GM18511 (cell line): ENCODE results near the gene OPA1.

Experiments used
- ATAC-seq: cut with Tn5 transposase; IDR thresholded peaks from one replicate; pipeline ENCODE4 v1.9.1; 2021; ENCODE audit warnings: mild to moderate bottlenecking, moderate library complexity; ENCODE audit not compliant: unreplicated experiment

The OPA1 gene

GRCh38 chr3:193640728-193641439, 47.9 kb downstream of the OPA1 start:
- no peak for ATAC-seq

GRCh38 chr3:193641440-193641775, 48.4 kb downstream of the OPA1 start:
- no peak for ATAC-seq

- ATAC-seq, result no peak
Observed at GRCh38 chr3:193645806-193646205, 52.8 kb downstream of the OPA1 start.

- ATAC-seq, result no peak
Observed at GRCh38 chr3:193648542-193649076, 55.6 kb downstream of the OPA1 start.

GRCh38 chr3:193650585-193650984, 57.6 kb downstream of the OPA1 start:
- ATAC-seq, result no peak

GRCh38 chr3:193655831-193656433, 62.9 kb downstream of the OPA1 start:
- ATAC-seq, result no peak

GRCh38 chr3:193656445-193656844, 63.4 kb downstream of the OPA1 start:
- no peak for ATAC-seq

GRCh38 chr3:193656878-193657282, 63.9 kb downstream of the OPA1 start:
- ATAC-seq, result no peak

GRCh38 chr3:193660171-193660570, 67.2 kb downstream of the OPA1 start:
- ATAC-seq, result no peak

GRCh38 chr3:193660698-193661411, 67.8 kb downstream of the OPA1 start:
- ATAC-seq, result no peak

GRCh38 chr3:193662757-193663322, 69.8 kb downstream of the OPA1 start:
- no peak for ATAC-seq

- no peak for ATAC-seq
Observed at GRCh38 chr3:193665370-193665989, 72.5 kb downstream of the OPA1 start.

- no peak for ATAC-seq
Observed at GRCh38 chr3:193673845-193674244, 80.8 kb downstream of the OPA1 start.

- ATAC-seq, result no peak
Observed at GRCh38 chr3:193674714-193675113, 81.7 kb downstream of the OPA1 start.

- ATAC-seq, result no peak
Observed at GRCh38 chr3:193677734-193678133, 84.7 kb downstream of the OPA1 start.

- ATAC-seq, result no peak
Observed at GRCh38 chr3:193680220-193680619, 87.2 kb downstream of the OPA1 start.

- ATAC-seq, result no peak
Observed at GRCh38 chr3:193681631-193682030, 88.6 kb downstream of the OPA1 start.

GRCh38 chr3:193686665-193687483, 93.9 kb downstream of the OPA1 start:
- ATAC-seq, result no peak

GRCh38 chr3:193688834-193689714, 96.1 kb downstream of the OPA1 start:
- ATAC-seq, result no peak
